Stimulated activated CD8-positive, alpha-beta memory T cell treated with anti-CD3 and anti-CD28 coated beads, Interleukin-4, amount 100 ng/mL, for 48 hours (primary cell): ENCODE results near the gene SLC6A11.

Experiments
- DNase-seq: peaks from one replicate; pipeline ENCODE4 v3.0.0-alpha.2; 2020

The SLC6A11 gene

GRCh38 chr3:10792208-10792607 is 23.8 kb upstream of the SLC6A11 start:
- no peak for DNase-seq

GRCh38 chr3:10798600-10799367 is 17.2 kb upstream of the SLC6A11 start:
- DNase-seq, result no peak

GRCh38 chr3:10804183-10804648 is 11.8 kb upstream of the SLC6A11 start:
- no peak for DNase-seq

- no peak for DNase-seq
Measured at GRCh38 chr3:10806006-10806405, 10.0 kb upstream of the SLC6A11 start.

GRCh38 chr3:10808130-10808735 is 7.8 kb upstream of the SLC6A11 start:
- no peak for DNase-seq

- DNase-seq, result no peak
Measured at GRCh38 chr3:10808974-10809373, 7.1 kb upstream of the SLC6A11 start.

GRCh38 chr3:10810376-10810775 is 5.7 kb upstream of the SLC6A11 start:
- no peak for DNase-seq

- no peak for DNase-seq
Measured at GRCh38 chr3:10813425-10813824, 2.6 kb upstream of the SLC6A11 start.

- DNase-seq, result no peak
Measured at GRCh38 chr3:10814623-10815022, 1.4 kb upstream of the SLC6A11 start.

- no peak for DNase-seq
Measured at GRCh38 chr3:10815487-10815886, 541 bp upstream of the SLC6A11 start.

- no peak for DNase-seq
Measured at GRCh38 chr3:10816863-10817253, 830 bp downstream of the SLC6A11 start.

GRCh38 chr3:10817506-10817905 is 1.5 kb downstream of the SLC6A11 start:
- DNase-seq, result no peak

GRCh38 chr3:10822055-10822454 is 6.0 kb downstream of the SLC6A11 start:
- DNase-seq, result no peak

GRCh38 chr3:10822708-10823515 is 6.9 kb downstream of the SLC6A11 start:
- no peak for DNase-seq

GRCh38 chr3:10823516-10823818 is 7.4 kb downstream of the SLC6A11 start:
- DNase-seq, result no peak

- DNase-seq, result no peak
Measured at GRCh38 chr3:10824468-10824867, 8.4 kb downstream of the SLC6A11 start.

GRCh38 chr3:10833855-10834414 is 17.9 kb downstream of the SLC6A11 start:
- no peak for DNase-seq

GRCh38 chr3:10834951-10835350 is 18.9 kb downstream of the SLC6A11 start:
- no peak for DNase-seq

- no peak for DNase-seq
Measured at GRCh38 chr3:10835406-10835805, 19.4 kb downstream of the SLC6A11 start.

- DNase-seq, result no peak
Measured at GRCh38 chr3:10836676-10837075, 20.6 kb downstream of the SLC6A11 start.

GRCh38 chr3:10837849-10838248 is 21.8 kb downstream of the SLC6A11 start:
- no peak for DNase-seq

- no peak for DNase-seq
Measured at GRCh38 chr3:10839167-10839566, 23.1 kb downstream of the SLC6A11 start.

GRCh38 chr3:10841100-10841499 is 25.1 kb downstream of the SLC6A11 start:
- DNase-seq, result no peak

GRCh38 chr3:10843378-10843777 is 27.4 kb downstream of the SLC6A11 start:
- DNase-seq, result no peak
